Astrocyte (in vitro differentiated cells and primary cell): ENCODE results near the gene BCR. TPM values are rescaled to one million over a fixed set of nuclear protein-coding genes. Genes with fewer than 3 reads are reported as not detected.
A peak's percentile ranks its signal among the peaks of the same experiment; 100 is the strongest.

ENCODE experiments used
- DNase-seq: peaks from one replicate; pipeline ENCODE4 v3.0.0-alpha.2; 2010; ENCODE audit warnings: low read depth
- FAIRE-seq: peaks from 2 replicates; lab custom pipeline; 2011; peaks lifted over from hg19 to GRCh38; lab: Jason Lieb, UNC
- H2AFZ ChIP-seq: 2 replicates; pipeline ENCODE4 v1.6.0; 2012; ENCODE audit warnings: low read depth, low read length, inconsistent platforms
- H3K27ac ChIP-seq: 2 replicates; pipeline ENCODE4 v1.5.1; 2011; ENCODE audit warnings: low read depth, low read length, inconsistent platforms
- H3K27me3 ChIP-seq: 2 replicates; pipeline ENCODE4 v1.6.0; 2011; ENCODE audit warnings: low read length, inconsistent platforms; ENCODE audit not compliant: insufficient read depth
- H3K36me3 ChIP-seq: 2 replicates; pipeline ENCODE4 v1.5.1; 2011; ENCODE audit warnings: low read length, inconsistent platforms; ENCODE audit not compliant: insufficient read depth
- H3K4me1 ChIP-seq: 2 replicates; pipeline ENCODE4 v1.5.1; 2011; ENCODE audit warnings: low read length, inconsistent platforms; ENCODE audit not compliant: insufficient read depth
- H3K4me2 ChIP-seq: 2 replicates; pipeline ENCODE4 v1.6.0; 2012; ENCODE audit warnings: low read length, inconsistent platforms
- H3K4me3 ChIP-seq: 2 replicates; pipeline ENCODE4 v1.5.1; 2011; ENCODE audit warnings: low read depth, mild to moderate bottlenecking, low read length, inconsistent platforms; ENCODE audit not compliant: insufficient read depth
- H3K79me2 ChIP-seq: 2 replicates; pipeline ENCODE4 v1.6.0; 2012; ENCODE audit warnings: mild to moderate bottlenecking, low read length, inconsistent platforms; ENCODE audit not compliant: insufficient read depth
- H3K9ac ChIP-seq: 2 replicates; pipeline ENCODE4 v1.6.0; 2012; ENCODE audit warnings: mild to moderate bottlenecking, low read length, inconsistent platforms
- H3K9me3 ChIP-seq: 2 replicates; pipeline ENCODE4 v1.5.1; 2012; ENCODE audit warnings: low read depth, mild to moderate bottlenecking, low read length, inconsistent platforms; ENCODE audit not compliant: insufficient read depth
- H4K20me1 ChIP-seq: 2 replicates; pipeline ENCODE4 v1.6.0; 2012; ENCODE audit warnings: low read length, inconsistent platforms; ENCODE audit not compliant: insufficient read depth
- H3K27ac Mint-ChIP-seq: one replicate; pipeline ENCODE4 v1.8.0; 2021; ENCODE audit warnings: mild to moderate bottlenecking, mixed read lengths; ENCODE audit not compliant: unreplicated experiment
- H3K27me3 Mint-ChIP-seq: one replicate; pipeline ENCODE4 v1.8.0; 2021; ENCODE audit warnings: low read depth, mixed read lengths; ENCODE audit not compliant: unreplicated experiment
- H3K36me3 Mint-ChIP-seq: one replicate; pipeline ENCODE4 v1.8.0; 2021; ENCODE audit warnings: low read depth, mixed read lengths; ENCODE audit not compliant: unreplicated experiment
- H3K4me1 Mint-ChIP-seq: one replicate; pipeline ENCODE4 v1.8.0; 2021; ENCODE audit warnings: low read depth, mixed read lengths; ENCODE audit not compliant: unreplicated experiment
- H3K4me3 Mint-ChIP-seq: one replicate; pipeline ENCODE4 v1.8.0; 2021; ENCODE audit warnings: mild to moderate bottlenecking, moderate library complexity, mixed read lengths; ENCODE audit not compliant: unreplicated experiment
- H3K9me3 Mint-ChIP-seq: one replicate; pipeline ENCODE4 v1.8.0; 2021; ENCODE audit warnings: mild to moderate bottlenecking, mixed read lengths; ENCODE audit not compliant: unreplicated experiment
- CTCF ChIP-seq: IDR thresholded peaks from 2 replicates; pipeline ENCODE4 v1.5.1; 2011; ENCODE audit warnings: low read depth, mild to moderate bottlenecking, inconsistent platforms, low read length, moderate library complexity; ENCODE audit not compliant: insufficient read depth
- EZH2 ChIP-seq: IDR thresholded peaks from 2 replicates; pipeline ENCODE4 v1.6.1; 2012; ENCODE audit warnings: mild to moderate bottlenecking, low read length, inconsistent platforms; ENCODE audit not compliant: insufficient read depth
- total RNA-seq: library from RNA; stranded (reverse); gene quantifications from 2 replicates; pipeline ENCODE4 v1.2.1, GENCODE V29; 2021

Gene BCR
- total RNA-seq, 1 donor from 2014 or later = 48.9 TPM

- peaks cover 79% of the 10 kb centered on the region for H4K20me1 ChIP-seq
- no peaks in the 10 kb centered on the region for H3K9me3 Mint-ChIP-seq
- peak overlapping the region; percentile 86 for H3K4me2 ChIP-seq
- H3K4me3 ChIP-seq = no peak overlapping the region
- no peak for TF ChIP-seq EZH2
- TF ChIP-seq CTCF = no peak
- no peaks in the 10 kb centered on the region for H3K9me3 ChIP-seq
- H3K4me1 Mint-ChIP-seq = peaks cover 27% of the 10 kb centered on the region
- peaks cover 42% of the 10 kb centered on the region for H3K4me1 ChIP-seq
- H3K27ac ChIP-seq = no peak overlapping the region
- no peak overlapping the region for H3K9ac ChIP-seq
- H3K36me3 Mint-ChIP-seq = peaks cover 14% of the 10 kb centered on the region
- H3K79me2 ChIP-seq = peaks cover 78% of the 10 kb centered on the region
- no peak overlapping the region for H3K27ac Mint-ChIP-seq
- H2AFZ ChIP-seq = no peak overlapping the region
- FAIRE-seq (no peak), DNase-seq (no peak)
- peak overlapping the region; percentile 83 for H3K4me3 Mint-ChIP-seq
- no peaks in the 10 kb centered on the region for H3K36me3 ChIP-seq
- H3K27me3 Mint-ChIP-seq = no peaks in the 10 kb centered on the region
- H3K27me3 ChIP-seq = no peaks in the 10 kb centered on the region
Observed at GRCh38 chr22:23184100-23184763, 3.9 kb downstream of the BCR start.

- H3K9ac ChIP-seq = no peak overlapping the region
- Mint-ChIP-seq H3K27ac (no peak overlapping the region), H3K36me3 (peaks cover 14% of the 10 kb centered on the region), H3K4me3 (peak overlapping the region; percentile 6), H3K4me1 (peaks cover 27% of the 10 kb centered on the region), H3K9me3 (no peaks in the 10 kb centered on the region), H3K27me3 (no peaks in the 10 kb centered on the region)
- H4K20me1 ChIP-seq = peaks cover 83% of the 10 kb centered on the region
- H3K27ac ChIP-seq = no peak overlapping the region
- H3K4me3 ChIP-seq = no peak overlapping the region
- H3K4me1 ChIP-seq = peaks cover 38% of the 10 kb centered on the region
- TF ChIP-seq CTCF (no peak), EZH2 (no peak)
- H2AFZ ChIP-seq = no peak overlapping the region
- H3K27me3 ChIP-seq = no peaks in the 10 kb centered on the region
- no peak overlapping the region for H3K4me2 ChIP-seq
- DNase-seq (no peak), FAIRE-seq (no peak)
- no peaks in the 10 kb centered on the region for H3K36me3 ChIP-seq
- H3K79me2 ChIP-seq = peaks cover 82% of the 10 kb centered on the region
- H3K9me3 ChIP-seq = no peaks in the 10 kb centered on the region
Observed at GRCh38 chr22:23184764-23185113, 4.4 kb downstream of the BCR start.

GRCh38 chr22:23187211-23187610 lies 6.9 kb downstream of the BCR start:
- Histone ChIP-seq H3K4me3 (no peak overlapping the region), H3K27me3 (no peaks in the 10 kb centered on the region), H2AFZ (no peak overlapping the region), H3K9ac (no peak overlapping the region), H3K9me3 (no peaks in the 10 kb centered on the region), H3K36me3 (peaks cover 2% of the 10 kb centered on the region), H4K20me1 (peaks cover 96% of the 10 kb centered on the region), H3K27ac (no peak overlapping the region), H3K79me2 (peaks cover 94% of the 10 kb centered on the region), H3K4me2 (no peak overlapping the region), H3K4me1 (peaks cover 23% of the 10 kb centered on the region)
- no peak overlapping the region for H3K4me3 Mint-ChIP-seq
- FAIRE-seq = no peak
- DNase-seq = no peak
- no peaks in the 10 kb centered on the region for H3K27me3 Mint-ChIP-seq
- H3K36me3 Mint-ChIP-seq = peaks cover 14% of the 10 kb centered on the region
- H3K4me1 Mint-ChIP-seq = peaks cover 27% of the 10 kb centered on the region
- TF ChIP-seq CTCF (no peak), EZH2 (no peak)
- H3K27ac Mint-ChIP-seq = no peak overlapping the region
- H3K9me3 Mint-ChIP-seq = no peaks in the 10 kb centered on the region
